ENCODE results near the gene PDE6B.

The PDE6B gene

GRCh38 chr4:683982-684622, 58.7 kb downstream of the PDE6B start:
- POLR2A ChIA-PET (ENCODE audit: low non-redundant PET), result no interaction called here
- H3K27ac ChIP-seq, result no peak overlapping the region
- no peak for DNase-seq (ENCODE audit: low spot score)

DNA sequence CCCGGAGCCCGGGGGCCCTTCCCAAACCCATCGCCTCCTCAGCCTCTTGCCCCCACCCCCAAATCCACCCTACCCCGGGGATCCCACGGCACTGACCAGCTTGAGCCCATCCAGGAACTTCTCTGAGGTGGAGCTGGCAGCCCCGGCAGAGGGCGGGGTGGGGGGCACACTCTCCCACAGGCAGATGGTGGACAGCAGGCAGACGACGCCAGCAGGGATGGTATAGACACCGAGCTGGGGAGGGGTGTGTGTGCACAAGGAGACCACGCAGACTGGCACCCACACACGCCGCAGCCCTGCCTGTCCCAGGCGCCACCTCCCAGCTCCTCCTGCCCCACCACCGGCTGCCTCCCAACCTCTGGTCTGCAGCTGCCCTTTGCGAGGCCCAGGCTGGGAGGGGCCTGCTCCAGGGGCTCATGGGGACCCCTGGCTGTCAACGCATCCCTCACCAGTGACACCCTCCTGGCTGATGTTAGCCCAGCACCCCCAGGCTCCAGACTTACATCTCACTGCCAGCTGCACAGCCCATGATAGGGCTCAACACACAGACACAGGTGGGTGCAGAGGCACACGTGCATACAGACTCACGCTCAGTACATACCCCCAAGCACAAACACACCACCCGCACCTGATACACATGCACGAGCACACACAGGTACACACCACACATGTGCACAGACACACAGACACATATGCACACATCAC, 59.4 kb downstream of the PDE6B start:
- no peak overlapping the region for H3K27ac ChIP-seq
- ChIA-PET CTCF (interaction anchor here (0.7 to 1.2 kb wide), 3 partner anchors 15 to 295 kb away, joined by 3 read pairs; no protein-coding TSS in a partner anchor), POLR2A (ENCODE audit: low non-redundant PET) (no interaction called here)
- no peak for DNase-seq (ENCODE audit: low spot score)
- no peak for TF ChIP-seq CTCF (conservative IDR thresholded peaks at IDR 0.05; ENCODE audit: low read depth)

More at GRCh38 chr4:683982-684622, 58.7 kb downstream of the PDE6B start:
- CTCF ChIA-PET, result interaction anchor here (0.7 to 1.2 kb wide), 4 partner anchors 16 to 295 kb away, joined by 3 read pairs; no protein-coding TSS in a partner anchor
- peak; percentile 63 for TF ChIP-seq CTCF (conservative IDR thresholded peaks at IDR 0.05; ENCODE audit: low read depth)

GRCh38 chr4:685679-686412, 60.5 kb downstream of the PDE6B start:
- POLR2A ChIA-PET (ENCODE audit: low non-redundant PET), result no interaction called here
- H3K27ac ChIP-seq, result peak overlapping the region; percentile 77; the same call in 1 of the 2 replicates
- no peak for DNase-seq (ENCODE audit: low spot score)
- CTCF ChIA-PET, result no interaction called here
- no peak for TF ChIP-seq CTCF (conservative IDR thresholded peaks at IDR 0.05; ENCODE audit: low read depth)

DNA sequence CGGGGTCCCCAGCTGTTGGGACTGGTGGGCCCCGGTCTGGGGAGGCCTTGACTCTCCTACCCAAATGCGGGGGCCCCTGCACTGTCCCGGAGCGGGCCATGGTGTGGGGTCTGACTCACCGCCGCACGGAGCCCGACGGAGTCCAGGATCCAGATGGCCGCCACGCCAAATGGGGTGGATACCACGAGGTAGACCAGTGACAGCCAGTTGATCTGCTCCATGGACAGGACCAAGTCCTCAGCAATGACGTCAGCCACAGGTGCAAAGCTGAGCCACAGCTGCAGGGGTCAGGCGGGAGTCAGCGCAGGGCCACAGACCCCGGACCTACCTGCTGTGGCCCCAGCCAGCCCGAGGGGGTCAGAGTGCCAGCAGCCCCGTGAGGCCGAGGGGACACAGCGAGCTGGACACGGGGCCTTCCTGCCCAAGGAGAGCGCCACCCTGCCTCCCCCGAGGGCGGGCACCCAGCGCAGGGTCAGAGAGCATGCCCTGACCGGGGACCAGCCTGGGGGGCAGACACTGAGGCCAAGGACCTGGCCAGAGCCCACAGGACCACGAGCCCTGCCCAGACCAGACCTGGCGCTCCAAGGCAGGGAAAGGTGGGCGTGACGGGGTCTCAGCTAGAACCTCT, 61.2 kb downstream of the PDE6B start:
- no peak for DNase-seq (ENCODE audit: low spot score)
- no peak for TF ChIP-seq CTCF (conservative IDR thresholded peaks at IDR 0.05; ENCODE audit: low read depth)
- peak overlapping the region; percentile 77 for H3K27ac ChIP-seq
- ChIA-PET POLR2A (ENCODE audit: low non-redundant PET) (no interaction called here), CTCF (no interaction called here)

DNA sequence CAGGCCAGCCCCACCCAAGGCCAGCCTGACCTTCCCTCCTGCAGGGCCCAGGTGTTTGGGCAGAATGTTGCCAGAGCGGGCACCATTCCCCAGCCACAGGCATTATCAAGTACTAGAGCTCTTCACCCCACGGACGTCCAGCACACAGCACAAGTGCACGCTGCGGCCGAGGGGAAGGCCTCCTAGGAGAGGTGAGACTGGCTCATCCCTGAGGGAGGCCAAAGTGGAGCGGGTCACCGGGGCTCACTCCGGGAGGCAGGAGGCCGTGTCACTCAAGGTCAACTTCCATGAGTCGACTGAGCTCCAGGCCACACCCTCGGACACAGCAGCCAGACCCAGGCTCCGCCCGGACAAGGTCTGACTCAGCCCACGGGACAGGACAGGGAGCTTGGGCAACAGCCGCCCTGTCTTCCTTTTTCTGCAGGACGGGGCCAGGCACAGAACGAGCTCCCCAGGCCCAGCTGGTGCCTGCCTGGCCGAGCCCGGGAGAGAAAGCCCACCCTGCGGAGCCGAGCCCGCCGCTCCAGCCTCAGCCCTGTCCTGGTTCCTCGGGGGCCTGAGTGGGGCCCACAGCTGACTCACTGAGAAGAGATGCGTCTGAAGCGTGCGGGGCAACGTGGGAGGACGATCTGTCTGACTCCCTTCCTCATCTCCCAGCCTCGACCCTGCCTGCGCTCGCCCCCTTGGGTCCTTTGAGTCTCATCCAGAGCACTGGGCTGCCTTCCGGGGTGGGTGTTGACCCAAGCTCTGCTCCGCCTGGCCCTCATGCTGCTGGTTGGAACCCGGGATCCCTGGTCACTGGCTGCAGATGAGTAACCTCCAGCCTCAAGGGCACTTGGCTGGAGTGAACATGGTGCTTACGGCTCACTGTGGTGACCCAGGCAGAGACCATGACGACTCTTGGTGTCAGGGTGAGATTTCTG, 61.9 kb downstream of the PDE6B start:
- POLR2A ChIA-PET (ENCODE audit: low non-redundant PET), result no interaction called here
- peak; percentile 83 for DNase-seq (ENCODE audit: low spot score)
- CTCF ChIA-PET, result no interaction called here
- peak overlapping the region; percentile 77 for H3K27ac ChIP-seq
- TF ChIP-seq CTCF (conservative IDR thresholded peaks at IDR 0.05; ENCODE audit: low read depth), result no peak
